ENCODE measurements around the gene SLAMF9. TPM values are rescaled to one million over a fixed set of nuclear protein-coding genes. Genes with fewer than 3 reads are reported as not detected.

The SLAMF9 gene
- total RNA-seq, 1 donor from 2014 or later: 0.43 TPM

GRCh38 chr1:159918352-159919200 lies 35.5 kb downstream of the SLAMF9 start:
- Histone ChIP-seq H3K9me3 (ENCODE audit: insufficient read depth, low read depth, low read length) (no peaks in the 10 kb centered on the region), H3K4me2 (ENCODE audit: low read length) (no peak overlapping the region), H4K20me1 (ENCODE audit: insufficient read depth, low read length) (peaks cover 66% of the 10 kb centered on the region), H3K4me1 (ENCODE audit: insufficient read depth, low read length) (peaks cover 61% of the 10 kb centered on the region), H3K27ac (ENCODE audit: low read depth, low read length) (no peak overlapping the region), H3K36me3 (ENCODE audit: insufficient read depth, low read length) (peaks cover 32% of the 10 kb centered on the region), H3K79me2 (ENCODE audit: insufficient read depth, low read length) (peaks cover 58% of the 10 kb centered on the region), H3K27me3 (ENCODE audit: insufficient read depth, low read length) (no peaks in the 10 kb centered on the region), H2AFZ (ENCODE audit: low read depth, low read length) (no peak overlapping the region), H3K4me3 (ENCODE audit: insufficient read depth, low read depth, low read length) (no peak overlapping the region), H3K9ac (ENCODE audit: low read length) (no peak overlapping the region)
- Mint-ChIP-seq H3K27ac (ENCODE audit: unreplicated experiment) (peak overlapping the region; percentile 51), H3K36me3 (ENCODE audit: low read depth, unreplicated experiment) (peaks cover 26% of the 10 kb centered on the region), H3K4me1 (ENCODE audit: low read depth, unreplicated experiment) (peaks cover 76% of the 10 kb centered on the region), H3K27me3 (ENCODE audit: low read depth, unreplicated experiment) (no peaks in the 10 kb centered on the region), H3K9me3 (ENCODE audit: unreplicated experiment) (no peaks in the 10 kb centered on the region), H3K4me3 (ENCODE audit: unreplicated experiment) (peak overlapping the region; percentile 21)
- DNase-seq (ENCODE audit: low read depth): no peak
- FAIRE-seq: no peak
- TF ChIP-seq EZH2 (IDR thresholded peaks at IDR 0.05; ENCODE audit: insufficient read depth, low read length): no peak
- no peak for TF ChIP-seq CTCF (IDR thresholded peaks at IDR 0.05; ENCODE audit: insufficient read depth, low read depth, low read length)

- Mint-ChIP-seq H3K4me1 (ENCODE audit: low read depth, unreplicated experiment) (peaks cover 83% of the 10 kb centered on the region), H3K4me3 (ENCODE audit: unreplicated experiment) (peak overlapping the region; percentile 9), H3K27ac (ENCODE audit: unreplicated experiment) (peak overlapping the region; percentile 51), H3K9me3 (ENCODE audit: unreplicated experiment) (no peaks in the 10 kb centered on the region), H3K27me3 (ENCODE audit: low read depth, unreplicated experiment) (no peaks in the 10 kb centered on the region), H3K36me3 (ENCODE audit: low read depth, unreplicated experiment) (peaks cover 26% of the 10 kb centered on the region)
- H3K36me3 ChIP-seq (ENCODE audit: insufficient read depth, low read length): peaks cover 32% of the 10 kb centered on the region
- DNase-seq (ENCODE audit: low read depth) (no peak), FAIRE-seq (no peak)
- peak overlapping the region; percentile 34 for H3K27ac ChIP-seq (ENCODE audit: low read depth, low read length)
- no peaks in the 10 kb centered on the region for H3K27me3 ChIP-seq (ENCODE audit: insufficient read depth, low read length)
- peaks cover 50% of the 10 kb centered on the region for H3K79me2 ChIP-seq (ENCODE audit: insufficient read depth, low read length)
- H3K9ac ChIP-seq (ENCODE audit: low read length): peak overlapping the region; percentile 45
- TF ChIP-seq EZH2 (IDR thresholded peaks at IDR 0.05; ENCODE audit: insufficient read depth, low read length): no peak
- TF ChIP-seq CTCF (IDR thresholded peaks at IDR 0.05; ENCODE audit: insufficient read depth, low read depth, low read length): no peak
- H3K9me3 ChIP-seq (ENCODE audit: insufficient read depth, low read depth, low read length): no peaks in the 10 kb centered on the region
- peaks cover 57% of the 10 kb centered on the region for H3K4me1 ChIP-seq (ENCODE audit: insufficient read depth, low read length)
- H3K4me3 ChIP-seq (ENCODE audit: insufficient read depth, low read depth, low read length): no peak overlapping the region
- H3K4me2 ChIP-seq (ENCODE audit: low read length): peak overlapping the region; percentile 33
- peaks cover 58% of the 10 kb centered on the region for H4K20me1 ChIP-seq (ENCODE audit: insufficient read depth, low read length)
- no peak overlapping the region for H2AFZ ChIP-seq (ENCODE audit: low read depth, low read length)
Measured at GRCh38 chr1:159917533-159918351, 36.3 kb downstream of the SLAMF9 start.

Measured in astrocyte (in vitro differentiated cells and primary cell).